Smooth muscle cell (in vitro differentiated cells): Measurements from ENCODE around the gene GUK1. TPM values are rescaled to one million over a fixed set of nuclear protein-coding genes. Genes with fewer than 3 reads are reported as not detected.

ENCODE experiments used
- DNase-seq: peaks from one replicate; lab custom pipeline; 2025; ENCODE audit not compliant: unreplicated experiment; lab: John Stamatoyannopoulos, UW
- H2AFZ ChIP-seq: fragments of 200-600 bp; sonication (generic); 2 replicates; pipeline ENCODE4 v1.6.0; 2016; ENCODE audit warnings: antibody characterized with exemption, low read depth, mild to moderate bottlenecking
- H3F3A ChIP-seq: fragments of 200-600 bp; sonication (generic); 2 replicates; pipeline ENCODE4 v1.6.0; 2017; ENCODE audit warnings: antibody characterized with exemption, low read depth
- H3K27ac ChIP-seq: fragments of 200-600 bp; sonication (generic); 2 replicates; pipeline ENCODE4 v1.5.1; 2016; ENCODE audit warnings: low read depth, mild to moderate bottlenecking
- H3K27me3 ChIP-seq: fragments of 200-600 bp; sonication (generic); 2 replicates; pipeline ENCODE4 v1.6.1; 2016; ENCODE audit warnings: low read depth, mild to moderate bottlenecking
- H3K36me3 ChIP-seq: fragments of 200-600 bp; sonication (generic); 2 replicates; pipeline ENCODE4 v1.5.1; 2016; ENCODE audit warnings: low read depth
- H3K4me1 ChIP-seq: fragments of 200-600 bp; sonication (generic); 2 replicates; pipeline ENCODE4 v1.5.1; 2016; ENCODE audit warnings: low read depth
- H3K4me2 ChIP-seq: fragments of 200-600 bp; sonication (generic); 2 replicates; pipeline ENCODE4 v1.6.0; 2016; ENCODE audit warnings: mild to moderate bottlenecking
- H3K4me3 ChIP-seq: fragments of 200-600 bp; sonication (generic); 2 replicates; pipeline ENCODE4 v1.5.1; 2016; ENCODE audit warnings: mild to moderate bottlenecking
- H3K79me2 ChIP-seq: fragments of 200-600 bp; sonication (generic); 2 replicates; pipeline ENCODE4 v1.6.0; 2016; ENCODE audit warnings: low read depth, mild to moderate bottlenecking
- H3K9ac ChIP-seq: fragments of 200-600 bp; sonication (generic); 2 replicates; pipeline ENCODE4 v1.6.0; 2016; ENCODE audit warnings: low read depth
- H3K9me3 ChIP-seq: fragments of 200-600 bp; sonication (generic); replicated peaks from 2 replicates; pipeline ENCODE4 v1.5.1; 2016; ENCODE audit warnings: low read depth
- H4K20me1 ChIP-seq: fragments of 200-600 bp; sonication (generic); 2 replicates; pipeline ENCODE4 v1.6.0; 2016; ENCODE audit warnings: low read depth
- WGBS: methylation state at CpG from one replicate; pipeline ENCODE4 v1.1.7; 2016; ENCODE audit warnings: low lambda C conversion rate; 5-methylcytosine and 5-hydroxymethylcytosine counted together
- polyA plus RNA-seq: library from polyadenylated mRNA; unstranded; fragments of >200 nt; fragmentation: Nextera tagmentation; extraction: Ambion mirVana; gene quantifications from 2 replicates; pipeline ENCODE4 v1.2.1, GENCODE V29; 2016
- total RNA-seq: library from RNA; depleted of rRNA; stranded (reverse); fragments of >200 nt; gene quantifications from 2 replicates; pipeline ENCODE4 v1.2.3, GENCODE V29; 2014
- TF ChIP-seq, protein P1 (sequence below): fragments of 200-600 bp; sonication (generic); IDR thresholded peaks from 2 replicates; pipeline ENCODE4 v1.5.1; 2017; ENCODE audit warnings: borderline replicate concordance, mild to moderate bottlenecking, antibody characterized with exemption; ENCODE audit not compliant: insufficient read depth, poor library complexity, severe bottlenecking

GUK1 gene
- total and polyA plus RNA-seq, 2 experiments from 2014 or later, result 205 to 465 TPM

DNA sequence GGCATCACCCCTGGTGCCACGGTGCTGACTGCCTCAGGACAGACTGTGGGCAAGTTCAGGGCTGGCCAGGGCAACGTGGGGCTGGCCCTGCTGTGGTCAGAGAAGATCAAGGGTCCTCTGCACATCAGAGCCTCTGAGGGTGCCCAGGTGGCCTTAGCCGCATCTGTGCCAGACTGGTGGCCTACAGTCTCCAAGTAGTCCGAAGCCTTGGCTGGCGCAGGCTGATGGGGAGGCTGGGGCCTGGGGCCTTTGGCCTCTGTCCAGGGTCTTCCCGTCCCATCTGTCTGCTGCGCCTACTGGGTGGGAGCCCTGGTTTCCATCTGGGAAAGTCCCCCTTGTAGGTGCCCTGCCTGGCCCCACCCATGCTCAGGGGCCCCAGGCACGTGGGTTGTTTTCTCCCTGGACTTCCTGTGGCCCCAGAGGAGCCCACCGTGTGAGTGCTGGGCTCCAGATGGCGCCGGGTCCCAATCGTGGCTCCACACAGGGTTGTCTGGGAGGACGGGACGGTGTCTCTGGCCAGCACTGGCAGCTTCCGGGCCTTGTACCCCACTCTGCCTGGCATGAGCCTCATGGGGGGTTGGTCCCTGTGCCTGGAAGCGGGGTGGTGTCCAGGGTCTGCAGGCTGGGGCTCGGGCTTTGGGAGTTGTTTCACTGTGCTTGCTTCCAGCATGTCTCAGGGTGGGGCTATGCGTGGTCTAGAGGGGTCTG is 35.4 kb downstream of the GUK1 start:
- 96% methylated on average over 18 of the region's 18 CpGs for WGBS
- H3K4me1 ChIP-seq, result no peaks in the 10 kb centered on the region
- no peak overlapping the region for H3K4me2 ChIP-seq
- no peak overlapping the region for H3K27ac ChIP-seq
- TF ChIP-seq, protein P1, sequence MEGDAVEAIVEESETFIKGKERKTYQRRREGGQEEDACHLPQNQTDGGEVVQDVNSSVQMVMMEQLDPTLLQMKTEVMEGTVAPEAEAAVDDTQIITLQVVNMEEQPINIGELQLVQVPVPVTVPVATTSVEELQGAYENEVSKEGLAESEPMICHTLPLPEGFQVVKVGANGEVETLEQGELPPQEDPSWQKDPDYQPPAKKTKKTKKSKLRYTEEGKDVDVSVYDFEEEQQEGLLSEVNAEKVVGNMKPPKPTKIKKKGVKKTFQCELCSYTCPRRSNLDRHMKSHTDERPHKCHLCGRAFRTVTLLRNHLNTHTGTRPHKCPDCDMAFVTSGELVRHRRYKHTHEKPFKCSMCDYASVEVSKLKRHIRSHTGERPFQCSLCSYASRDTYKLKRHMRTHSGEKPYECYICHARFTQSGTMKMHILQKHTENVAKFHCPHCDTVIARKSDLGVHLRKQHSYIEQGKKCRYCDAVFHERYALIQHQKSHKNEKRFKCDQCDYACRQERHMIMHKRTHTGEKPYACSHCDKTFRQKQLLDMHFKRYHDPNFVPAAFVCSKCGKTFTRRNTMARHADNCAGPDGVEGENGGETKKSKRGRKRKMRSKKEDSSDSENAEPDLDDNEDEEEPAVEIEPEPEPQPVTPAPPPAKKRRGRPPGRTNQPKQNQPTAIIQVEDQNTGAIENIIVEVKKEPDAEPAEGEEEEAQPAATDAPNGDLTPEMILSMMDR, result no peak
- no peaks in the 10 kb centered on the region for H3K27me3 ChIP-seq
- DNase-seq, result no peak
- H4K20me1 ChIP-seq, result peaks cover 16% of the 10 kb centered on the region
- no peaks in the 10 kb centered on the region for H3K36me3 ChIP-seq
- H3K9me3 ChIP-seq, result no peaks in the 10 kb centered on the region
- no peak overlapping the region for H2AFZ ChIP-seq
- no peak overlapping the region for H3K4me3 ChIP-seq
- no peaks in the 10 kb centered on the region for H3F3A ChIP-seq
- no peak overlapping the region for H3K9ac ChIP-seq
- no peaks in the 10 kb centered on the region for H3K79me2 ChIP-seq

- H3K27me3 ChIP-seq, result no peaks in the 10 kb centered on the region
- no peak overlapping the region for H3K4me3 ChIP-seq
- no peak for DNase-seq
- no peaks in the 10 kb centered on the region for H3F3A ChIP-seq
- no peak overlapping the region for H2AFZ ChIP-seq
- TF ChIP-seq, protein P1, result no peak
- no peaks in the 10 kb centered on the region for H3K79me2 ChIP-seq
- H3K4me1 ChIP-seq, result no peaks in the 10 kb centered on the region
- H3K36me3 ChIP-seq, result no peaks in the 10 kb centered on the region
- no peak overlapping the region for H3K9ac ChIP-seq
- 100% methylated on average over 4 of the region's 4 CpGs for WGBS
- H3K4me2 ChIP-seq, result no peak overlapping the region
- H3K27ac ChIP-seq, result no peak overlapping the region
- H3K9me3 ChIP-seq, result no peaks in the 10 kb centered on the region
- peaks cover 16% of the 10 kb centered on the region for H4K20me1 ChIP-seq
Measured at GRCh38 chr1:228176024-228176395, 35.9 kb downstream of the GUK1 start.

DNA sequence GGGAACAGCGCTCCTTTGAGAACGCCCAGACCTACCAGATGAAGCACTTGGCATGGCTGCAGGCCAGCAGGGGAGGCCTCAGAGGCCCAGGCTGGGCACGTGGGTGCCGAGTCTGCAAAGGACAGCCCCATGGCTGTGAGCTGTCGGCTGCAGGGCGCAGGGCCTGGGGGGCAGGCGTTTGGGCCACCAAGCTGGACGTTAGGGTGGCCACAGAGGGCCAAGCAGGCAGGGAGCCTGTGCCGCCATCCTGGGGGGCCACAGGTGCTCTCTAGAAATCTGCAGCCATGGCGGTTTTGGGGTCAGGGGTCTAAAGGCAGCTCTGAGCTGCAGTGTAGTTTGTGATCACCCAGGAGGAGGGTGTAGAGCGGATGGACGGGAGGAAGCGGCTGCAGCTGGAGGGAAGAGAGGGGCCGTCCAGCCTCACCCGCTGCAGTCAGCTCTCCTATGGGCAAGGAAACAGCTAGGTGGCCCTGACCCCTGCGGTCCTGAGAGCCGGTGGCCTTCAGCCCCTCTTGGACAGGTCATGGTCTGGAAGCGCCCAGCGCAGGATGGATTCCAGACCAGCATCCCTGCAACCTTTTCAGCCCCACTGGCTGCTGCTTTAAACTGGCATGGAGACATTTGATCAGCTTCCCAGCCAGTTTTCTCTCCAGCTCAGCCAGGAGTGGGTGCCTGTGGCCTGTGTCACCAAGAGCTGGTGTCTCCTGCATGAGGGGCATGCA is 36.5 kb downstream of the GUK1 start:
- no peaks in the 10 kb centered on the region for H3F3A ChIP-seq
- no peak overlapping the region for H3K4me2 ChIP-seq
- 98% methylated on average over 19 of the region's 19 CpGs for WGBS
- no peaks in the 10 kb centered on the region for H3K36me3 ChIP-seq
- no peak overlapping the region for H3K4me3 ChIP-seq
- H3K4me1 ChIP-seq, result no peaks in the 10 kb centered on the region
- H3K9me3 ChIP-seq, result no peaks in the 10 kb centered on the region
- H3K27ac ChIP-seq, result no peak overlapping the region
- no peaks in the 10 kb centered on the region for H3K27me3 ChIP-seq
- peaks cover 16% of the 10 kb centered on the region for H4K20me1 ChIP-seq
- H3K9ac ChIP-seq, result no peak overlapping the region
- H3K79me2 ChIP-seq, result no peaks in the 10 kb centered on the region
- no peak overlapping the region for H2AFZ ChIP-seq
- TF ChIP-seq, protein P1, result no peak
- no peak for DNase-seq

- Histone ChIP-seq H3K4me2 (no peak overlapping the region), H3F3A (no peaks in the 10 kb centered on the region), H3K4me1 (no peaks in the 10 kb centered on the region), H2AFZ (no peak overlapping the region), H3K79me2 (no peaks in the 10 kb centered on the region), H3K27ac (no peak overlapping the region), H4K20me1 (peaks cover 15% of the 10 kb centered on the region), H3K4me3 (no peak overlapping the region), H3K9ac (no peak overlapping the region), H3K27me3 (no peaks in the 10 kb centered on the region), H3K36me3 (no peaks in the 10 kb centered on the region), H3K9me3 (no peaks in the 10 kb centered on the region)
- 89% methylated on average over 5 of the region's 5 CpGs for WGBS
- no peak for DNase-seq
- TF ChIP-seq, protein P1, result no peak
Measured at GRCh38 chr1:228177183-228177475, 37.0 kb downstream of the GUK1 start.
